NCI-H460 (cell line): ENCODE data around the gene SLC35G2. TPM values are rescaled to one million over a fixed set of nuclear protein-coding genes. Genes with fewer than 3 reads are reported as not detected.
A peak's percentile ranks its signal among the peaks of the same experiment; 100 is the strongest.
"Not testable (repeated sequence)": the region's sequence is repeated elsewhere in the genome, so short reads cannot be mapped to it uniquely, and the experiment has no call there.

Experiments
- DNase-seq: peaks from one replicate; pipeline ENCODE4 v3.0.0-alpha.2; 2016; ENCODE audit warnings: low read depth; ENCODE audit errors: extremely low read depth
- total RNA-seq: library from RNA; depleted of rRNA; stranded (reverse); fragments of >200 nt; shearing (Covaris generic); gene quantifications from 2 replicates; pipeline ENCODE4 v1.2.3, GENCODE V29; 2014; rRNA removed

SLC35G2 gene
- total RNA-seq, 1 experiment from 2014 or later: 16.2 TPM

- no peak for DNase-seq
Measured at GRCh38 chr3:136883967-136884720, 65.2 kb downstream of the SLC35G2 start.

DNA sequence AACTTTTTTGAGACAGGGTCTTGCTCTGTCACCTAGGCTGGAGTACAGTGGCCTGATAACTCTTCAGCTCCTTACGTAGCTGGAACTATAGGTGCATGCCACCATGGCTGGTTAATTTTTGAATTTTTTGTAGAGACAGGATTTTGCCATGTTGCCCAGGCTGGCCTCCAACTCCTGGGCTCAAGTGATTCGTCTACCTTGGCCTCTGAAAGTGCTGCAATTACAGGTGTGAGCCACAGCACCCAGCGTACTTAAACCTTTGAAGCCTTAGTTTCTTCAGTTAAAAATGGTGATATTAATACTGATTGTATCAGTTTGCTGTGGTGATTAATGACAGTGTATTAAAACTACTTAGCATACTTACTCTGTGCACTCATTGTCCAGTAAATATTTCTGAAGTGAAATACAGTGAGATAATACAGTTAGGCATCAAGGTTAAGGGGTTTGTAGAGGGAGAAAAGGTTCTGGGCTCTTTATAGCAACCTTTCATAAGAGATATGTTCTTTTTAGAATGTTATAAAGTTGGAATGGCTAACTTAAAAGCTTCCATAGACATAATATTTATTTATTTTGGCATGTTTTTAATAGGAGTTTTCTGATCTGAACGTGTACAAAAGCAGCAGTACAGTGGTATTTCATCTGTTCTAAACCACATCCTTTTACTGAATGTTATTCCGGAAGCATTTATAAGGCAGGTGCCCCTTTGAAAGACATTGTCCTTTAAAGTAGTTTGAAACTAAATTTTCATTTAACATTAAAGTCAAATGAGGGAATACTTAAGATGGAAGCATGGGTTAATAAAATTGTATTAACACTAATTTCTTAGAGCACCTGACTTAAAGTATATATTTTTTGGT lies 66.7 kb downstream of the SLC35G2 start:
- DNase-seq: no peak

DNA sequence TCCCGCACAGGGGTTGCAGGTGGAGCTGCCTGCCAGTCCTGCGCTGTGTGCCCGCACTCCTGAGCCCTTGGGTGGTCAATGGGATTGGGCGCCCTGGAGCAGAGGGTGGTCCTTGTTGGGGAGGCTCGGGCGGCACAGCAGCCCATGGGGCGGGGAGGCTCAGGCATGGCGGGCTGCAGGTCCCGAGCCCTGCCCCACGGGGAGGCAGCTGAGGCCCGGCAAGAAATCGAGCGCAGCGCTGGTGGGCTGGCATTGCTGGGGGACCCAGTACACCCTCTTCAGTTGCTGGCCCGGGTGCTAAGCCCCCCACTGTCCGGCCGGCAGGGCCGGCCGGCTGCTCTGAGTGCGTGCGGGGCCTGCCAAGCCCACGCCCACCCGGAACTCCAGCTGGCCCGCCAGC lies 71.0 kb downstream of the SLC35G2 start:
- no peak for DNase-seq

DNA sequence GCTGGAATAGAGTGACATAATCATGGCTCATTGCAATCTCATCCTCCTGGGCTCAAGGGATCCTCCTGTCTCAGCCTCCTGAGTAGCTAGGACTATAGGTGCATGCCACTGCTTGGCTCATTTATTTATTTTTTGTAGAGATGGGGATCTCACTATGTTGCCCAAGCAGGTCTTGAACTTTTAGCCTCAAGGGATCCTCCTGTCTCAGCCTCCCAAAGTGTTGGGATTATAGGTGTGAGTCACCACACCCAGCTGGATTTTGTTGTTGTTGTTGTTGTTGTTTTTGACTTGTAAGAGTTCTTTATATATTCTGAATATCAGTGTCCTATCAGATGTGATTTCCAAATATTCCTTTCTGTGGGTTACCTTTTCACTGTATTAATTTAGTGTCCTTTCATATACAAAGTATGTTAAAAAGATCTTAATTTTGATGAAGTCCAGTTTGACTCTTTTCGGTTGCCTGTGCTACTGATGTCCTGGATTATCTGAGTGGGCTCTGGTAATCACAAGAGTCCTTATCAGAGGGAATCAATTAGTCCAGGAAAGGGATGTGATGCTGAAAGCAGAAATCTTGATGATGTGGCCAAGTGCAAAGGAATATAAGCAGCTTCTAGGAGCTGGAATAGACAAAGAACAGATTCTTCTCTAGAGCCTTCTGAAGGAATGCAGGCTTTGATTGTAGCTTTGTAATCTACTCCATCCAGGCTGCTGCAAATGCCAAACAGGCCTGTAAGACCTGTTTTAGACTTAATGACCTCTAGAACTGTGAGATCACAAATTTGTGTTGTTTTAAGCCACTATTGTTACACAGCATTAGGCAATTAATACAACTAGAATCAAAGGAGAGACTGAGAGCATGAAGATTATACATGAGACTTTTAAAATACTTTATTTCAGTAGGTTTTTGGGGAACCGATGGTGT lies 73.3 kb downstream of the SLC35G2 start:
- no peak for DNase-seq

DNA sequence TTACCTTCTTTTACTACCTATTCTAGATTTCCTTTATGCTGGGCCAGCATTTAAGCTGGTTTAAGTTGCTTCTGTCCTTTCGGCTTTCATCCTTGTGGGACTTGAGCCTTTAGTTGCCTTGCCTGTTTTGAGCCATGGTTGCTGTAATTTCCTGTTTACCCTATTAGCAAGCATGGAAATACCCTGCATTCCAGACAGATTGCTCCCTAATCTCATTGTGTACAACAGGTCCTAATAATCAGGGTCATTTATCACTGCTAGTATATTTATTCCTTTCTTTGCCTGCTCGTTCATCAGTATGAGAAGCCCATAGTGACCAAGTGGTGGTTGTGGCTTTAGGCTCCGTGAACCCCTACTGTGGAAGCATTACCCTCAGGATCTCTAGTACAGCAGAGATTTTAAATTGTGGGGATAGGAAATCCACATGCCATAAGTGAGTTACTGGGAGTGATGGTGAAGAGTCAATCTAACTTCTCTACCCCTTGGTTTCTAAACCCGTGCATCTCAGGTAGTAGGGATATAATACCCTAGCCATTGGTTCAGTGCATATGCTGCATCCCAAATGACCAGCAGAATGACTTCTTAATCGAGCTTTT lies 75.0 kb downstream of the SLC35G2 start:
- DNase-seq: peak; percentile 1

- DNase-seq: not testable (repeated sequence)
Measured at GRCh38 chr3:136897171-136897570, 78.2 kb downstream of the SLC35G2 start.

- no peak for DNase-seq
Measured at GRCh38 chr3:136898549-136898948, 79.6 kb downstream of the SLC35G2 start.

DNA sequence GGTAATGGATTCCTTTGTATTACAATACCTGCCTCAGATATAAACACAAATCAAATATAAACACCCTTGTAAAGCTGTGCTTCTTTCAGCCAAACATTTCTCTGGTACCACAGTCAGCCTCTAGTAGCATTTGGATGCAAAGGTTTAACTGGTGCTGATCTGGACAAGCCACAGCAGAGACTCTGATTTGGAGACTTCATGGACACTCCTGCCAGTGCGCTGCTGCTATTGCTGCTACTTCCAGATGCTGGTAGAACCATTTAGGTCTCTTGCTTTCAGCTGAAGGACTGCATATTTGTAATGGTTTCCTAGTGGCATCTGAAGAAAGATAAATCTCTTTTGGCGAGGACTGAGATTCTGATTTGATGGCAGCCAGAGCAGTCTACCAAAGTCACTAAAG lies 80.0 kb downstream of the SLC35G2 start:
- DNase-seq: no peak

DNA sequence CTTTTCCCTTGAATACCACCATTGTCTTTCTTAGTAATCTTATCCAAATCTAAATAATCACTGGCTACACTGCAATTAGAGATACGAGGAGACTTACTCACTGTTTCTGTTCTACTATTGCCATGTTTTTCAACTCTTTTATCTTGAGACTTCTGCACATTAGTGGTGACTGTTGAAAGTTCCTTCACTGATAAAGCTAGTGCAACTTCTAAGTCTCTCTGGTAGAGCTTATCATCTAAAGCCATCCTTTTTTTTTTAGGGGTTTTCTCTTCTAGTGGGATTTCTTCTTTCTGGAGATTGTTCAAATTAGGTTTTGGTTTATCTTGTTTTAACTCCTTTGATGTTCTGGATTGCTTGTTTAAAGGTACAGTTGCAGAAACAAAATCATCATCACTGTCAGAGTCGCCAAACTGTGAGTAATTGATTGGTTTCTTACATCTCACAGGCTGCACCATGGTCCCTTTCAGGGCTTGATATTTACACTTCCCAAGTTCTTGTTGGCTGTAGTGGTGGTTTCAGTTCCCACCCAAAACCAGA lies 80.8 kb downstream of the SLC35G2 start:
- no peak for DNase-seq

GRCh38 chr3:136900694-136901093 lies 81.8 kb downstream of the SLC35G2 start:
- not testable (repeated sequence) for DNase-seq

GRCh38 chr3:136901391-136901790 lies 82.5 kb downstream of the SLC35G2 start:
- no peak for DNase-seq

GRCh38 chr3:136902530-136902929 lies 83.6 kb downstream of the SLC35G2 start:
- not testable (repeated sequence) for DNase-seq

DNA sequence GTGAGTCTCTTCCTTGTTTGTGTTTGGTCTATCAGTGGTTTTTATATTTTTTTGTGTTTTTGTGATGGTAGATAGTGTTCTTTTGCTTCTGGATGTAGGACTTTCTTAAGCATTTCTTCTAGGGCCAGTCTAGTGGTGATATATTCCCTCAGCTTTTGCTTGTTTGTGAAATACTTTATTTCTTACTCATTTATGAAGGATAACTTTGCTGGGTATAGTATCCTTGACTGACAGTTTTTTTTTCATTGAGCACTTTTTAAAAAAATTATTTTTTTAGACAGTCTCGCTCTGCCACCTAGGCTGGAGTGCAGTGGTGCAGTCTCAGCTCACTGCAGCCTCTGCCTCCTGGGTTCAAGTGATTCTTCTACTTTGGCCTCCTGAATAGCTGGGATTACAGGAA lies 85.0 kb downstream of the SLC35G2 start:
- DNase-seq: no peak

GRCh38 chr3:136904746-136905145 lies 85.8 kb downstream of the SLC35G2 start:
- DNase-seq: no peak

Other genes starting within 250 kb of the SLC35G2 start
- gene STAG1, start 66.7 kb upstream of the SLC35G2 start, total RNA-seq: 22.4 and 27.3 TPM in 2 replicates
- 44.6 and 52.8 TPM in 2 replicates for gene NCK1, start 43.1 kb downstream of the SLC35G2 start, total RNA-seq
- gene IL20RB, start 138.9 kb downstream of the SLC35G2 start, total RNA-seq: 7.1 and 8.8 TPM in 2 replicates